GM12878 (cell line): Measurements from ENCODE around the gene PACS1. TPM values are rescaled to one million over a fixed set of nuclear protein-coding genes. Genes with fewer than 3 reads are reported as not detected.

Experiments
- ASH2L ChIP-seq: fragments of 300-600, 200-600 bp; sonication (generic); IDR thresholded peaks from 2 replicates; pipeline ENCODE4 v1.6.1; 2017; ENCODE audit warnings: low read depth, mild to moderate bottlenecking, borderline replicate concordance
- BCL11A ChIP-seq: IDR thresholded peaks from 2 replicates; pipeline ENCODE4 v1.6.1; 2011; ENCODE audit warnings: low read depth, low read length
- CBFB ChIP-seq: IDR thresholded peaks from 2 replicates; pipeline ENCODE4 v1.6.1; 2016; ENCODE audit warnings: antibody characterized with exemption, low read depth
- CBX5 ChIP-seq: sonication (generic); IDR thresholded peaks from 2 replicates; pipeline ENCODE4 v1.6.1; 2016; ENCODE audit warnings: low read depth, moderate library complexity, mild to moderate bottlenecking, inconsistent platforms
- CREM ChIP-seq: IDR thresholded peaks from 2 replicates; pipeline ENCODE4 v1.6.1; 2014; ENCODE audit warnings: antibody characterized with exemption, low read depth
- ESRRA ChIP-seq: IDR thresholded peaks from 2 replicates; pipeline ENCODE4 v1.6.1; 2012; ENCODE audit warnings: mild to moderate bottlenecking, low read length, improper control_type of control experiment
- FOS ChIP-seq: IDR thresholded peaks from 3 replicates; pipeline ENCODE4 v1.6.1; 2011; ENCODE audit warnings: borderline replicate concordance; ENCODE audit not compliant: insufficient read length; ENCODE audit errors: extremely low read depth
- MYC ChIP-seq: IDR thresholded peaks from 2 replicates; pipeline ENCODE4 v1.6.1; 2011; ENCODE audit warnings: mild to moderate bottlenecking, low read length, moderate library complexity, inconsistent platforms; ENCODE audit not compliant: insufficient read depth, insufficient replicate concordance, insufficient read length, severe bottlenecking
- NBN ChIP-seq: fragments of 450-650 bp; IDR thresholded peaks from 2 replicates; pipeline ENCODE4 v1.6.1; 2016
- NR2C2 ChIP-seq: IDR thresholded peaks from 2 replicates; pipeline ENCODE4 v1.6.1; 2011; ENCODE audit warnings: borderline replicate concordance, low read depth; ENCODE audit not compliant: control insufficient read depth, insufficient read length
- NRF1 ChIP-seq: conservative IDR thresholded peaks from 2 replicates; pipeline ENCODE4 v1.6.1; 2011; ENCODE audit warnings: mild to moderate bottlenecking, low read depth, low read length, improper control_type of control experiment
- STAT1 ChIP-seq: fragments of 450-650 bp; conservative IDR thresholded peaks from 2 replicates; pipeline ENCODE4 v1.6.1; 2014; ENCODE audit warnings: antibody characterized with exemption, mild to moderate bottlenecking
- TBL1XR1 ChIP-seq: IDR thresholded peaks from 2 replicates; pipeline ENCODE4 v1.6.1; 2012; ENCODE audit warnings: low read depth, low read length, improper control_type of control experiment
- TCF12 ChIP-seq: IDR thresholded peaks from 2 replicates; pipeline ENCODE4 v1.6.1; 2011; ENCODE audit warnings: low read depth, mild to moderate bottlenecking, low read length
- ZBED1 ChIP-seq: IDR thresholded peaks from 2 replicates; pipeline ENCODE4 v1.6.1; 2016; ENCODE audit warnings: borderline replicate concordance
- ZNF207 ChIP-seq: fragments of 450-650 bp; IDR thresholded peaks from 2 replicates; pipeline ENCODE4 v1.6.1; 2014; ENCODE audit warnings: antibody characterized with exemption, mild to moderate bottlenecking, borderline replicate concordance
- polyA plus RNA-seq, 11 experiments: library from polyadenylated mRNA; depleted of rRNA in 4 of 11; unstranded in 6 of 11; stranded (reverse) in 5 of 11; fragments of >200 nt; fragmentation: Nextera tagmentation in 4 of 11; fragmentation: Illumina TruSeq in 1 of 11; extraction: Ambion mirVana in 4 of 11; extraction: Trizol in 1 of 11; gene quantifications; 1 replicate in 1 of 11; 2 replicates in 10 of 11; pipeline versions ENCODE4 v1.2.1 to v1.2.3, GENCODE V29; 2011 to 2016; ENCODE audit warnings: inconsistent platforms in 2 of 11, missing spikeins in 2 of 11, low read depth in 1 of 11
- total RNA-seq, 4 experiments: library from RNA; depleted of rRNA in 3 of 4; stranded (reverse); fragments of >200 nt in 3 of 4; fragmentation: Illumina TruSeq in 1 of 4; extraction: Trizol in 1 of 4; gene quantifications; 2 replicates each; pipeline versions ENCODE4 v1.2.1 to v1.2.3, GENCODE V29; 2013 to 2021
- TF ChIP-seq, protein P1 (sequence below): fragments of 450-650 bp; IDR thresholded peaks from 2 replicates; pipeline ENCODE4 v1.6.1; 2017; ENCODE audit warnings: antibody characterized with exemption, mild to moderate bottlenecking, moderate library complexity
- TF ChIP-seq, protein P2 (sequence below): fragments of 450-650 bp; IDR thresholded peaks from 2 replicates; pipeline ENCODE4 v1.6.1; 2014; ENCODE audit warnings: mild to moderate bottlenecking
- TF ChIP-seq, protein P3 (sequence below): IDR thresholded peaks from 2 replicates; pipeline ENCODE4 v1.6.1; 2011; ENCODE audit warnings: borderline replicate concordance, low read depth, mild to moderate bottlenecking, moderate library complexity, low read length; ENCODE audit not compliant: insufficient read depth, poor library complexity, severe bottlenecking
- TF ChIP-seq, protein P4 (sequence below): fragments of 450-650 bp; IDR thresholded peaks from 2 replicates; pipeline ENCODE4 v1.6.1; 2017; ENCODE audit warnings: mild to moderate bottlenecking, moderate library complexity

PACS1 gene
- total and polyA plus RNA-seq, 10 of the 15 experiments (the other 5 are each of a cell fraction or from before 2014, with no cell fraction given), result 1.1 to 74.3 (median 17.9) TPM

DNA sequence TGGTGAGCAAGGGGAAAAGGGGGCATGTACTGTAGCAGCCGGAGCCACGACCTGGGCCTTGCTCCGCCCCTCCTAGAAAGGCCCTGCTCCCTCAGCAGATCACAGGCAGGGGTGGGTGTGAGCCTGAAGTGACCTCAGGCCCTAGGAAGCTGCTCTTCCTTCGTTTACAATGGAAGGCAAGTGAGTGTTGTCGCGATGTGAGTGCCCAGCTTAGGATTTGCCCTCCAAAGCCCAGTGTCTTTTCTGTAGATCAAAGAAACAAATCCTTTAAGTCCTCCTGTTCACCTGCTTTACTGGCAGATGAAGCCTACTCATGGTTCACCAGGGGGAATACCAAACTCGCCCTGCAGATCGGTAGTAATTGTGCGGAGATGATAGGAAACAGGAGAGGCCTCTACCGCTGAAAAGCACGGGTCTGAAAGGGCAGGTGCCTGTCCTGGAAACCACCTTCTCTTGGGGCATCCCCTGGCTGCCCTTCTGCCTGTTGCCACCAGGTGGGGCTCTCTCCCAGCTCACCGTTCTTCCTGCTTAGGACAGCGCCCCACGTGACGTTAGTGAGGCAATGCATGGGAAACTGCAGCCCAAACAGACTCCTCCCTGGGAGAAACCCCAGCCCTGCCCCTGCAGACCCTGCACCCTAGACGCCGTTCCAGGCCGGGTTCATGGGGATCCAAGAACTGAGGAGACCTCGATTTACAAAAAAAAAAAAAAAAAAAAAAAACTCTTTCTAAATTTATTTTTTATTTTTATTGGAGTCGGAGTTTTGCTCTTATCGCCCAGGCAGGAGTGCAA is 152.5 kb downstream of the PACS1 start (continued):
- TF ChIP-seq TCF12 (peak; percentile 96), NBN (peak; percentile 96), FOS (no peak), STAT1 (no peak), MYC (no peak), NR2C2 (no peak), CREM (peak; percentile 91), ESRRA (no peak; the same call in 1 of the 2 replicates), ASH2L (peak; percentile 61; the same call in 1 of the 2 replicates), NRF1 (no peak), CBX5 (peak; percentile 83), BCL11A (no peak), CBFB (peak; percentile 82), ZNF207 (0 out of 2 replicates have a peak, but pooled peaks have one; percentile 72), TBL1XR1 (no peak), ZBED1 (no peak)
- TF ChIP-seq, protein P1, sequence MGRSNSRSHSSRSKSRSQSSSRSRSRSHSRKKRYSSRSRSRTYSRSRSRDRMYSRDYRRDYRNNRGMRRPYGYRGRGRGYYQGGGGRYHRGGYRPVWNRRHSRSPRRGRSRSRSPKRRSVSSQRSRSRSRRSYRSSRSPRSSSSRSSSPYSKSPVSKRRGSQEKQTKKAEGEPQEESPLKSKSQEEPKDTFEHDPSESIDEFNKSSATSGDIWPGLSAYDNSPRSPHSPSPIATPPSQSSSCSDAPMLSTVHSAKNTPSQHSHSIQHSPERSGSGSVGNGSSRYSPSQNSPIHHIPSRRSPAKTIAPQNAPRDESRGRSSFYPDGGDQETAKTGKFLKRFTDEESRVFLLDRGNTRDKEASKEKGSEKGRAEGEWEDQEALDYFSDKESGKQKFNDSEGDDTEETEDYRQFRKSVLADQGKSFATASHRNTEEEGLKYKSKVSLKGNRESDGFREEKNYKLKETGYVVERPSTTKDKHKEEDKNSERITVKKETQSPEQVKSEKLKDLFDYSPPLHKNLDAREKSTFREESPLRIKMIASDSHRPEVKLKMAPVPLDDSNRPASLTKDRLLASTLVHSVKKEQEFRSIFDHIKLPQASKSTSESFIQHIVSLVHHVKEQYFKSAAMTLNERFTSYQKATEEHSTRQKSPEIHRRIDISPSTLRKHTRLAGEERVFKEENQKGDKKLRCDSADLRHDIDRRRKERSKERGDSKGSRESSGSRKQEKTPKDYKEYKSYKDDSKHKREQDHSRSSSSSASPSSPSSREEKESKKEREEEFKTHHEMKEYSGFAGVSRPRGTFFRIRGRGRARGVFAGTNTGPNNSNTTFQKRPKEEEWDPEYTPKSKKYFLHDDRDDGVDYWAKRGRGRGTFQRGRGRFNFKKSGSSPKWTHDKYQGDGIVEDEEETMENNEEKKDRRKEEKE, result no peak
- TF ChIP-seq, protein P2, sequence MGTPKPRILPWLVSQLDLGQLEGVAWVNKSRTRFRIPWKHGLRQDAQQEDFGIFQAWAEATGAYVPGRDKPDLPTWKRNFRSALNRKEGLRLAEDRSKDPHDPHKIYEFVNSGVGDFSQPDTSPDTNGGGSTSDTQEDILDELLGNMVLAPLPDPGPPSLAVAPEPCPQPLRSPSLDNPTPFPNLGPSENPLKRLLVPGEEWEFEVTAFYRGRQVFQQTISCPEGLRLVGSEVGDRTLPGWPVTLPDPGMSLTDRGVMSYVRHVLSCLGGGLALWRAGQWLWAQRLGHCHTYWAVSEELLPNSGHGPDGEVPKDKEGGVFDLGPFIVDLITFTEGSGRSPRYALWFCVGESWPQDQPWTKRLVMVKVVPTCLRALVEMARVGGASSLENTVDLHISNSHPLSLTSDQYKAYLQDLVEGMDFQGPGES, result 0 out of 2 replicates have a peak, but pooled peaks have one; percentile 28
- TF ChIP-seq, protein P3, sequence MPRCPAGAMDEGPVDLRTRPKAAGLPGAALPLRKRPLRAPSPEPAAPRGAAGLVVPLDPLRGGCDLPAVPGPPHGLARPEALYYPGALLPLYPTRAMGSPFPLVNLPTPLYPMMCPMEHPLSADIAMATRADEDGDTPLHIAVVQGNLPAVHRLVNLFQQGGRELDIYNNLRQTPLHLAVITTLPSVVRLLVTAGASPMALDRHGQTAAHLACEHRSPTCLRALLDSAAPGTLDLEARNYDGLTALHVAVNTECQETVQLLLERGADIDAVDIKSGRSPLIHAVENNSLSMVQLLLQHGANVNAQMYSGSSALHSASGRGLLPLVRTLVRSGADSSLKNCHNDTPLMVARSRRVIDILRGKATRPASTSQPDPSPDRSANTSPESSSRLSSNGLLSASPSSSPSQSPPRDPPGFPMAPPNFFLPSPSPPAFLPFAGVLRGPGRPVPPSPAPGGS, result peak; percentile 68
- TF ChIP-seq, protein P4, sequence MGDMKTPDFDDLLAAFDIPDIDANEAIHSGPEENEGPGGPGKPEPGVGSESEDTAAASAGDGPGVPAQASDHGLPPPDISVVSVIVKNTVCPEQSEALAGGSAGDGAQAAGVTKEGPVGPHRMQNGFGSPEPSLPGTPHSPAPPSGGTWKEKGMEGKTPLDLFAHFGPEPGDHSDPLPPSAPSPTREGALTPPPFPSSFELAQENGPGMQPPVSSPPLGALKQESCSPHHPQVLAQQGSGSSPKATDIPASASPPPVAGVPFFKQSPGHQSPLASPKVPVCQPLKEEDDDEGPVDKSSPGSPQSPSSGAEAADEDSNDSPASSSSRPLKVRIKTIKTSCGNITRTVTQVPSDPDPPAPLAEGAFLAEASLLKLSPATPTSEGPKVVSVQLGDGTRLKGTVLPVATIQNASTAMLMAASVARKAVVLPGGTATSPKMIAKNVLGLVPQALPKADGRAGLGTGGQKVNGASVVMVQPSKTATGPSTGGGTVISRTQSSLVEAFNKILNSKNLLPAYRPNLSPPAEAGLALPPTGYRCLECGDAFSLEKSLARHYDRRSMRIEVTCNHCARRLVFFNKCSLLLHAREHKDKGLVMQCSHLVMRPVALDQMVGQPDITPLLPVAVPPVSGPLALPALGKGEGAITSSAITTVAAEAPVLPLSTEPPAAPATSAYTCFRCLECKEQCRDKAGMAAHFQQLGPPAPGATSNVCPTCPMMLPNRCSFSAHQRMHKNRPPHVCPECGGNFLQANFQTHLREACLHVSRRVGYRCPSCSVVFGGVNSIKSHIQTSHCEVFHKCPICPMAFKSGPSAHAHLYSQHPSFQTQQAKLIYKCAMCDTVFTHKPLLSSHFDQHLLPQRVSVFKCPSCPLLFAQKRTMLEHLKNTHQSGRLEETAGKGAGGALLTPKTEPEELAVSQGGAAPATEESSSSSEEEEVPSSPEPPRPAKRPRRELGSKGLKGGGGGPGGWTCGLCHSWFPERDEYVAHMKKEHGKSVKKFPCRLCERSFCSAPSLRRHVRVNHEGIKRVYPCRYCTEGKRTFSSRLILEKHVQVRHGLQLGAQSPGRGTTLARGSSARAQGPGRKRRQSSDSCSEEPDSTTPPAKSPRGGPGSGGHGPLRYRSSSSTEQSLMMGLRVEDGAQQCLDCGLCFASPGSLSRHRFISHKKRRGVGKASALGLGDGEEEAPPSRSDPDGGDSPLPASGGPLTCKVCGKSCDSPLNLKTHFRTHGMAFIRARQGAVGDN, result peak; percentile 84
